A172 (cell line): Measurements from ENCODE around the gene ADAMTS18. TPM values are rescaled to one million over a fixed set of nuclear protein-coding genes. Genes with fewer than 3 reads are reported as not detected.
A peak's percentile ranks its signal among the peaks of the same experiment; 100 is the strongest.
"Not testable (repeated sequence)": the region's sequence is repeated elsewhere in the genome, so short reads cannot be mapped to it uniquely, and the experiment has no call there.

Source experiments
- DNase-seq: peaks from one replicate; pipeline ENCODE4 v3.0.0-alpha.2; 2015; ENCODE audit warnings: low spot score
- total RNA-seq: library from RNA; depleted of rRNA; stranded (reverse); fragments of >200 nt; shearing (Covaris generic); gene quantifications from 2 replicates; pipeline ENCODE4 v1.2.3, GENCODE V29; 2014

Gene ADAMTS18
- total RNA-seq, 1 experiment from 2014 or later, result not detected

DNA sequence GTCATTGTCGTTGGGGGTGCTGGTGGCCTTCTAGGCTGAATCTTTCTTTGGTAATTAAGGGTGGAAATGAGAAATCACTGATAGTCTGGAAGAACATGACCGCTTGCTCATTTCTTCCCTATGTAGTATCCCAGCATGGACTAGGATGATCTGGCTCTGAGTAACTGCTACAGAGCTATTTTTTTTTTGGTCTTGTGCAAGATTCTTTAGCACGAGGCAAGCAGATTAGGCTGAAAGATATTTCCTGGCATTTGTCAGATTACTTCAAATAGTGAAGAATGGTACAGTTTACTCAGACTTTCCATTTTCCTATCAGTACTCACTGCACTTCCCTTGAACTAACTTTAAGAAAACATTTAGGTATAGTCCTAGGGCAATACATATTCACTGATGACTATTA lies 146.6 kb downstream of the ADAMTS18 start:
- peak; percentile 73 for DNase-seq

DNA sequence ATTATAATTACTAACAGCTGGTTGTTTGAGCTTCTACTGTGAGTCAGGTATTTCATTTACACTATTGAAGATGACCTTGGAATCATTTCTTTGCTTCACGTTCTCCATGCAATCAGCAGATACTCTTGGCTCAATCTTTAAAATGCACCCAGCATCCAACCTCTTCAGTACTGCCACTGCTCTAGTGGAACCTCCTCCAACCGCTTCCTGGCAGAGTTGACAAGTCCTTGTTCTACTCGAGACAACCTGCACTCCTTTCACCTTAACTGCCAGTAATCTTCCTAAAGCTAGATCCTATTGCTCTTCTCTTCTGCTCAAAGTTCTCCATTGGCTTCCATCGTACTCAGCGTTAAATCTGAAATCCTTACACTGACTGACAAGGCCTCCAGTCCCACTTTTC lies 149.2 kb downstream of the ADAMTS18 start:
- no peak for DNase-seq

DNA sequence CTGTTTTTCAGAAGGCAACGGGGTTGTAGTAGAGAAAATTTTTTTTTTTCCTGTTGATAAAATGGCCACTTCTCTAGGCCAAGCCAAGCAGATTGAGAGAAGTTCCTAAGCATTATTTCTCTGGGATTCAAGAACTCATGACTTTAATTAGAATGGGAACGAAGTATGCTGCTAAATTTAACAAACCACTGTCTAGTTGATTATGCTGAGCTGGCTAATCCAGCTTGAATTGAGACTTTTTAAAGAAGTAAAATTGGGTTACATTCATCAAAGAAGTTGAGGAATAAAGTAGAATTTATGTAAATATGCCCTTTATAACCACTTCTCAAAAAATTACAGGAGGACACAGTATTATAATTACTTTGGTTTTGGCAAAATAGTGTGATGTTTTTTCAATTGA lies 152.5 kb downstream of the ADAMTS18 start:
- DNase-seq, result no peak

DNA sequence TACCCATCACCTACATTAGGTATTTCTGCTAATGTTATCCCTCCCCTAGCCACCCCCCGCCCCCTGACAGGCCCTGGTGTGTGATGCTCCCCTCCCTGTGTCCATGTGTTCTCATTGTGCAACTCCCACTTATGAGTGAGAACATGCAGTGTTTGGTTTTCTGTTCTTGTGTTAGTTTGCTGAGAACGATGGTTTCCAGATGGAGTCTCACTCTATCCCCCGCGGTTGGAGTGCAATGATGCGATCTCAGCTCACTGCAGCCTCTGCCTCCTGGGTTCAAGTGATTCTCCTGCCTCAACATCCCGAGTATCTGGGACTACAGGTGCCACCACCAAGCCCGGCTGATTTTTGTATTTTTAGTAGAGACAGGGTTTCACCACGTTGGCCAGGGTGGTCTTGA lies 155.5 kb downstream of the ADAMTS18 start:
- not testable (repeated sequence) for DNase-seq

DNA sequence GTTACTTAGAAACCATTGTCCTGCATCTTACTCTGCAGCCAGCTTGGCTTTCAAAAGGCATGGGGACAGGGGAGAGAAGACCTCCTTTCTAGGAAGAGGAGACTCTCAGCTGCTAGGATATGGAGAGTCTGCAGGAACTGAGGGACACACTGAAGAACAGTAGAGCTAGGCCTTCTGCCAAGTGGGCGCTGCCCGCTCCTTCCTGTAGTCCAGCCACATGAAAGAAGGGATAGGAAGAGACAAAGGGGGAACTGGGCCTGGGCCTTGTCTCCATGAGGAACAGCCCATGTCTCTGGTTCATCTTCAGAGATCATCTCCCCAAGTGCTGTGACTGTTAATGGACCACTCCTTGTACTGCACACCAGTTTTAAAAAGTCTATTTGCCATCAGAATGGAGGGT lies 157.3 kb downstream of the ADAMTS18 start:
- DNase-seq, result no peak

DNA sequence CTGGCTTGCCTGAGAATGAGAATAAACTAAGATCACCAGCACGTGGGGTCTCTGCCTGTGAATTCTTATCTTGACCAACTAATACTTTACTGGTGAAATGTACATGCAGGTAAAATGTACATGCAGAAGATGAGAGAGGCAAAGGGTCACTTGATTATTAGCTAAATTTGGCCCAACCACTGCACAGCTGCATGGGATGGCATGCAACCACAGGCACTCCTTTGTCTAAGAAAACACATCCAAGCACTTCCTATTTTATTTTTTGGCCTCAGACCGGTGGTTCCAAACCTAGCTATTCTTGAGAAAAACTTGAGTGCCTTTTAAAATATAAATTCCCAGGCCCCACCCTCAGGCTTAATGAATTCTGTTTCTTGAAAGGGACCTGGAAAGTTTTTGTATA lies 157.7 kb downstream of the ADAMTS18 start:
- no peak for DNase-seq

DNA sequence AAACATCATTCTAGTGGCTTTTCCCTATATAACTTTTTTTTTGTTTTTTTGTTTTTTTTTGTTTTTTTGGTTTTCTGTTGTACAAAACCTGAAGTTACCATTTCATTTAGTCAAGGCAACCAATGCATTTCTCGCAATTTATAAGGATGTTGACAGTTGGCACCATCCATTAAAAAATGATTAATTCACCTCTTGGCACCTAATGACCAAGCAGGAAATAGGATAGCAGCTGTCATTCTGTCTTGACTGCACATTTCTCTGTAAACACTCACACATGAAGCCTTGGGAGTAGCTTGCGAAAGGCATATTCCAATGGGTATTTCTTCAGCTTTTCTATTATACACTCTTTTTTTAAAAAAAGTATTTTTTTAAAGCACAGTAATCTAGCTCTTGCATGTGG lies 158.2 kb downstream of the ADAMTS18 start:
- DNase-seq, result no peak

DNA sequence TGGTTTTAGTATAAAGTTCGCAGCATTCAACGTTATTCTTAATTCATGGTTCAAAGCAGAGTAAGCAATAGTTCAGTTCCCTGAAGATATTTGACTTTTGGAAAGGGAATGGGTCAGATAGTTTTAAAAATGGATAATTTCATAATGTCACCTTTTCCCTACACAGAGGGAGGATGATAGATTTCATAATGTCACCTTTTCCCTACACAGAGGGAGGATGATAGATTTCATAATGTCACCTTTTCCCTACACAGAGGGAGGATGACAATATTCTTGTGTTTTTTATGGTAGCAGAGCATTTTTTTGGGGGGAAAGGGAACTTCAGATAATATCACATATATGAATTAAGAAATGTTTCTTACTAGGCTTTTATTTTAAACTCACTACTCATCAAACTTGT lies 159.5 kb downstream of the ADAMTS18 start:
- not testable (repeated sequence) for DNase-seq

DNA sequence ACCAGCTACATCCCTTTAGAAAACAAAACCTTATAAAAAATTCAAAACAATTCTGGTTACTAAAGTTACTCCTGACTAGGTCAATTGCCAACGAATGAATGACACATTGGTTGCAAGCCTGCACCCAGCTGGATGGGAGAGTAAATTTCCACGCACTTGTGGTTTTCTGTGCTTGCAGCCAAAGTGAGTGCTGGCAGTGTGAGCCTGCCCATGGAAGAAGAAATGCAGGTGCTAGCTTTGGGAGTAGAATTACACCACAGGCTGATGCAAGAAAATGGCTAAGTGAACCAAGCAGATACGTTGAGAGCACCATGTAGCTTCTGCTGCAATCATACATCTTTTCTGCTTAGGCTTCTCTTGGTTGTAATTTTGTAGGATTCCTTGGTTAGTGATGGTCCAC lies 161.0 kb downstream of the ADAMTS18 start:
- DNase-seq, result peak; percentile 6

DNA sequence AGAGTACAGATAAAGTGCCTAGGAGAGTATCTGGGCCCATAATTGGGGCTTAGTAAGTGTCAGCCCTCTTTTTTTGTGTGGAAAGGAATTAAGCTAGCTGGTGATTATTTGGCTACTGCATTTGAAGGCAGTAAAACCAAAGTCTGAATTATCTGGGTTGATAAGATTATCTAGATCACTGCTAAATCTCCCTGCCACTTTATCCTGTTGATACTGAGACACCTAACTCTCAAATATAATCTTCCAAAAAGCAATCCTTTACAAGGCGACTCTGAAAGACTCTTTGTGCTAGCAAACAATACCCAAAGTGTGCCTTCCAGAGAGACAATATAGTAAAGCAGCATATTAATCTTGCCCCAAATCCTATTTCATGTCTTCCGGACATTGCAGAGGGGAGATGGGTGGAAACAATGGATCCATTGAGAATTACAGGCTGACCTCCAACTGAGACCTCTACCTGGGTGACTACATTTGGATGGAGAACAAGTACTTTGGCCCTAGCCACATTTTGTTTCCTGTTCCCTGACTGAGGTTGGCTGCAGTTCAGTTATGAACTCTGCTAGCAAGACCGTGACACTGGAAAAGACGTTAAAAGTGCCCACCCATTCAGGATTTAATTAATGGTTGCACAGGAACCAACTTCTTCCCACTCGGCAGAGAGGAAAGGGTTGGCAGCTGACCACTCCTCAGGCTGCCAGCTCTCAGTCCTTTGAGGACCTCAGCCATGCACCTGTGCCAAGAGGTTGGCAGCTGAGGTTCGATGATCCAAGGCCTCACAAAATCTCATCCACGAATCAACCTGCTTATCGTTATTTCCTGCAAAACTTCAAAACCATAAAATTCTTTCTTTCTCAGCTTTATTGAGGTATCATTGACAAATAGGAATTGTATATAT lies 163.1 kb downstream of the ADAMTS18 start:
- DNase-seq, result no peak

DNA sequence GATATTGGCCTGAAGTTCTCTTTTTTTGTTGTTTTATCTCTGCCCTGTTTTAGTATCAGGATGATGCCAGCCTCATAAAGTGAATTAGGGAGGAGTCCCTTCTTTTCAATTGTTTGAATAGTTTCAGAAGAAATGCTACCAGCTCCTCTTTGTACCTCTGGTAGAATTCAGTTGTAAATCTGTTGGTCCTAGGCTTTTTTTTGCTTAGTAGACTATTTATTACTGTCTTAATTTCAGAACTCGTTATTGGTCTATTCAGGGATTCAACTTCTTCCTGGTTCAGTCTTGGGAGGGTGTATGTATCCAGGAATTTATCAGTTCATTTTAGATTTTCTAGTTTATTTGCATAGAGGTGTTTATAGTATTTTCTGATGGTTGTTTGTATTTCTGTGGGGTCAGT lies 168.6 kb downstream of the ADAMTS18 start:
- not testable (repeated sequence) for DNase-seq

DNA sequence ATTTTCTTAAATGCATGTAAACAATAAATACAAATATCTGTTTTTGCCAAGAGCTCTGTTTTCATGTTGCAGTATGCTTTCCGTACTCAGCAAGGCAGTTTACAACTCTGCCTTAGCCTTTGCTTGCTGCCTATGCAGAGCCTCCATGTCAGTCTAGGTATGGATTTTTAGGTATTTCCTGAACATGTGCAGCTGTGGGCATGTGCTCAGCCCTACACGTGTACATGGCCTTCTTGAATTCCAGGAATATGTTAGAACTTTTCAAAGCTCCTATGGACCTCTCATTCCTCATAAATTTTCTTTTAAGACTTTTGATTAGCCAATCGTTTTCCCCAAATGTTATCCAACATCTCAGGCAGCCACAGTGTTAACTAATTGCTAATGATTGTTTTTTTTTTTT lies 171.9 kb downstream of the ADAMTS18 start:
- no peak for DNase-seq

DNA sequence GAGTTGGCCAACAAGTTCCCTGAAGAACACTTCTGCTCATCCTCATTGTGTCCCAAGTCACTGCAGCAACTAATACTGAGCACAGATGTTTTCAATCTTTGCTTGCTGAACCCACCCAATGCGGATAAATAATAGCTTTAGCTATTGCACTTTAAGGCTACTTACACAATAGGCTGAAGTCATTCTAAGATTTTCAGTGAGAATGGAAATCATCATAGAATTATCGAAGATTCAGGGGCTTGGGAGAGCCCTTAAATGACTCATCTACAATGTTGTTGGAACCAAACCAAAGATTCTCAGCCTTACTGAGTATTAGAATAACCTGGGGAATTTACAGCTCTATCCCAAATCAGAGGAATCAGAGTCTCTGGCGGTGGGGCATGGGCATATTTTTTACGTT lies 184.4 kb downstream of the ADAMTS18 start:
- DNase-seq, result no peak

DNA sequence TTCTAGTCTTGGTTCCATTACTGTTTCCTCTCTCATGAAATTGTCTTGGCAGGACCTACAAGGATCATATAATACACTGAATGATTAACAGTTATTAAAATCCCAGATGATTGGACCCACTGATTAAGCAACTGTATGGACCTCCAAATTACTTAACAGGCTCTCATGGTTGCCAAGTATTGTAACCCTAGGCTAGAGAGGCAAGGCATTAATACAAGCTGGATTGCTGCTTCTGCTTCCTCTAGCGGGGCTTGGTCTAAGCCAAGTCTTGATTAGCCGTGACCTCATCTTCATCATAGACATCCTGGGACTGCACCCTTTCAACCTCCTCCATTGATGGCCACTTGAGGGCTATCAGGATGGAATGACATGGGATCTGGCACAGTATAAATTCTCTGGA lies 188.7 kb downstream of the ADAMTS18 start:
- DNase-seq, result no peak

DNA sequence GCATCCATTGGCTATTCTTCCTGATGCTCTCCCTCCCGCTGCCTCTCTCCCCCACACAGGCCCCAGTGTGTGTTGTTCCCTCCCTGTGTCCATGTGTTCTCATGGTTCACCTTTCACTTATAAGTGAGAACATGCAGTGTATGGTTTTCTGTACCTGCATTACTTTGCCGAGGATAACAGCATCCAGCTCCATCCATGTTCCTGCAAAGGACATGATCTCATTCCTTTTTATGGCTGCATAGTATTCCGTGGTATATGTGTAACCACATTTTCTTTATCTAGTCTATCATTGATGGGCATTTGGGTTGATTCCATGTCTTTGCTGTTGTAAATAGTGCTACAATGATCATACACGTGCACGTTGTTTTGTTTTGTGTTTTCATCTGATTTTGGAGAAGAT lies 192.4 kb downstream of the ADAMTS18 start:
- DNase-seq, result not testable (repeated sequence)

DNA sequence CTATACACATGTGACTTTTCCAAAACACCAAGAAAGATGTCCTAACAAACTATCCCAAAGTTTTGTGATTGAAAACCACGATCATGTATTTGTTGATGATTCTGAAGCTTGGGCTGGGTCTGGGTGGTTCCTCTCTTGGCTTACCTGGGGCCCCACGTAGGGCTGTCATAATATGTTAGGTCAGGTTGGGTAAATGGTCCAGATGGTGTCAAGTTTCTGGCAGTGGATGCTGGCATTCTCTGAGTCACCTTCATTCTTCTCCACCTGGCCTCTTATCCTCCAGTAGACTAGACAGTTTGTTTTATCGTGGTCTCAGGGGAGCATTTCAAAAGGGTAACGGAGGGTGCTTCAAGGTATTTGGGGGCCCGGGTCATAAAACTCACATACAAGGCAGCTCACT lies 196.2 kb downstream of the ADAMTS18 start:
- no peak for DNase-seq

DNA sequence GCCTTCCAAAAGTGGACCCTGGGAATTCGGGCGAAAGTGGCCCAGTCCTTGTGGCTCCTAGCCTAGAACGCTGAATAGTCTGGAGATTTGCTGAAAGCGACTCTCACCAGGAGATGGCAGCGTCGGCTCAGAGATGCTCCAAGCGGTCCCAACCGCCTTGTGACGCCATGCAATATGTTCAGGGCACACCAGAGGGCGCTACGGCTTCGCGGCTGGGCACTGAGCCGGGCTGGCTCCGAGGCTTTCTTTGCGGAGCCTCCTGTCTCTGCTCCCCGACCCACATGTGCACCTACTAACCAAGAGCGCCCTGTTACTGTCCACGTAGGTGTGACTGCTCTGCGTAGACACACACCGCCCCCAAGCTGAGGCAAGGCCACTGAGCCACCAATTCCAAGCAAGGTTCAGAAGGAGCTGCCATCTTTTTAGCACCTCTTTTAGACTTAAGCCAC lies 198.7 kb downstream of the ADAMTS18 start:
- DNase-seq, result peak; percentile 82

DNA sequence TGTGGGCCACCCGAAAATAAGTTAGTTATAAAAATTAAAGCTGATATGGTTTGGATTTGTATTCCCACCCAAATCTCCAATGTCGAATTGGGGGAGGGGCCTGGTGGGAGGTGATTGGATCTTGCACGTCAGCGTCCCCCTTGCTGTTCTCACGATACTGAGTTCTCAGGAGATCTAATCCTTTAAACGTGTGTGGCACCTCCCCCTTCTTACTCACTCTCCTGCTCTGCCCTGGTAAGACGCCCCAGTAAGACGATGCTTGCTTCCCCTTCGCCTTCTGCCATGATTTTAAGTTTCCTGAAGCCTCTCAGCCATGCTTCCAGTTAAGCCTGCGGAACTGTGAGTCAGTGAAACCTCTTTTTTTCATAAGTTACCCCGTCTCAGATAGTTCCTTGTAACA lies 200.2 kb downstream of the ADAMTS18 start:
- DNase-seq, result peak; percentile 59

DNA sequence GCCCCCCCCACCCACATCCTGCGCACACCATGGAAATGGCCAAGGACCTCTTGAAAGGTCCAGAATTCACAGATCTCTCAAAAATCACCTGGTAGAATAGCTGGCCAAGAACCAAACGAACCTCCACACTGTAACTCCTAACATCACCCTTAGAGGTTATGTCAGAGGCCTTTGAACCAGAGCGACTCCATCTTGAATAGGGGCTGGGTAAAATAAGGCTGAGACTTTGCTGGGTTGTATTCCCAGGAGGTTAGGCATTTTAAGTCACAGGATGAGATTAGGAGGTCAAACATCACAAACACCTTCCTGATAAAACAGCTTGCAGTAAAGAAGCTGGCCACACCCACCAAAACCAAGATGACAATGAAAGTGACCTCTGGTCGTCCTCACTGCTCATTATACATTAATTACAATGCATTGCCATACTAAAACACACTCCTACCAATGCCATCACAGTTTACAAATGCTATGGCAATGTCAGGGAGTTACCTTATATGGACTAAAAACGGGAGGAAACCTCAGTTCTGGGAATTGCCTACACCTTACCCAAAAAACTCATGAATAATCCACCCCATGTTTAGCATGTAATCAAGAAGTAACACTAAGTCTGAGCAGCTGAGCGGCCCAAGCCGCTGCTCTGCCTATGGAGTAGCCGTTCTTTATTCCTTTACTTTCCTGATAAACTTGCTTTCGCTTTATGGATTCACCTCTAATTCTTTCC lies 200.9 kb downstream of the ADAMTS18 start:
- no peak for DNase-seq
